ENCODE measurements around the gene THADA.

DNA sequence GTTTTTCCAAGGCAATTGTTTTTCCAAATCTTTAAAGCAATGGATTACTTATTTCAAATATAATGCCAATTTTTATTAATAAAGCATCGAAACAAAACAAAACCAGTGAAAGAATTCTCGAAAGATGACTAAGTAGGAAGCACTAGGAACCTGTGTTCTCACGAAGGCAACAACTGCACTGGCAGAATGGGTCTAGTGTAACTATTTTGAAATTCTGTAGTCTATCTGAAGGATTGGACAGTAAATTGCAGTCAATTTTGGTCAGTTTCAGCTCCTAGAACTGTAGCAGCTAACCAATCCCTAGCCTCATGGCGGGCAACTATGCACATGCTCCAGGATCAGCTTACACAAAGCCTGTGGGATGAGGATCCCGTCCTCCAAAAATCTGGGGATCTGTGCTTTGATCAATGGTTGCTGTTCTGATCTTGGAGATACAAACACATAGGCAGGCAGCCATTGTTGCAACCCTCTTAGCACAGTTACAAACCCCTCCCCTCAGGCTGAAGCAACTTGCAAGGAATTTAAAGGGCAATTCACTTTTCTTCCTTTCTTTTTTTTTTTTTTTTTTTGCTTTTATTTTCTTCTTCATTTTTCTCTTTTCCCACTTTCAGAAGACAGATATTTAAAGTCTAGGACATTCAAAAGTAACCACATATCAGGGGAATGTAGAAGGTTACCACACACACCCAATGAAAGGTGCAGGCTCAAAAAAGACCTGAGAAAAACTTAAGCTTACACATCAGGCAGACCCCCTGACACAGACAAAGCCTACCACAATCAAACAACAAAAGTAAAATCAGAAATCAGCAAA is 147.6 kb downstream of the THADA start:
- no peak for TF ChIP-seq POLR2A (IDR thresholded peaks at IDR 0.05)
- TF ChIP-seq, protein P1, sequence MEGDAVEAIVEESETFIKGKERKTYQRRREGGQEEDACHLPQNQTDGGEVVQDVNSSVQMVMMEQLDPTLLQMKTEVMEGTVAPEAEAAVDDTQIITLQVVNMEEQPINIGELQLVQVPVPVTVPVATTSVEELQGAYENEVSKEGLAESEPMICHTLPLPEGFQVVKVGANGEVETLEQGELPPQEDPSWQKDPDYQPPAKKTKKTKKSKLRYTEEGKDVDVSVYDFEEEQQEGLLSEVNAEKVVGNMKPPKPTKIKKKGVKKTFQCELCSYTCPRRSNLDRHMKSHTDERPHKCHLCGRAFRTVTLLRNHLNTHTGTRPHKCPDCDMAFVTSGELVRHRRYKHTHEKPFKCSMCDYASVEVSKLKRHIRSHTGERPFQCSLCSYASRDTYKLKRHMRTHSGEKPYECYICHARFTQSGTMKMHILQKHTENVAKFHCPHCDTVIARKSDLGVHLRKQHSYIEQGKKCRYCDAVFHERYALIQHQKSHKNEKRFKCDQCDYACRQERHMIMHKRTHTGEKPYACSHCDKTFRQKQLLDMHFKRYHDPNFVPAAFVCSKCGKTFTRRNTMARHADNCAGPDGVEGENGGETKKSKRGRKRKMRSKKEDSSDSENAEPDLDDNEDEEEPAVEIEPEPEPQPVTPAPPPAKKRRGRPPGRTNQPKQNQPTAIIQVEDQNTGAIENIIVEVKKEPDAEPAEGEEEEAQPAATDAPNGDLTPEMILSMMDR (IDR thresholded peaks at IDR 0.05) = no peak

All from suprapubic skin (tissue), 3 donors.